OCI-M1 (cell line): ENCODE measurements around the gene TRIM65.
"Not testable (repeated sequence)": the region's sequence is repeated elsewhere in the genome, so short reads cannot be mapped to it uniquely, and the experiment has no call there.

Experiments
- DNase-seq: peaks from one replicate; lab custom pipeline; 2025; lab: John Stamatoyannopoulos, UW

The TRIM65 gene

GRCh38 chr17:75851693-75851991 is 45.1 kb downstream of the TRIM65 start:
- DNase-seq, result not testable (repeated sequence)

DNA sequence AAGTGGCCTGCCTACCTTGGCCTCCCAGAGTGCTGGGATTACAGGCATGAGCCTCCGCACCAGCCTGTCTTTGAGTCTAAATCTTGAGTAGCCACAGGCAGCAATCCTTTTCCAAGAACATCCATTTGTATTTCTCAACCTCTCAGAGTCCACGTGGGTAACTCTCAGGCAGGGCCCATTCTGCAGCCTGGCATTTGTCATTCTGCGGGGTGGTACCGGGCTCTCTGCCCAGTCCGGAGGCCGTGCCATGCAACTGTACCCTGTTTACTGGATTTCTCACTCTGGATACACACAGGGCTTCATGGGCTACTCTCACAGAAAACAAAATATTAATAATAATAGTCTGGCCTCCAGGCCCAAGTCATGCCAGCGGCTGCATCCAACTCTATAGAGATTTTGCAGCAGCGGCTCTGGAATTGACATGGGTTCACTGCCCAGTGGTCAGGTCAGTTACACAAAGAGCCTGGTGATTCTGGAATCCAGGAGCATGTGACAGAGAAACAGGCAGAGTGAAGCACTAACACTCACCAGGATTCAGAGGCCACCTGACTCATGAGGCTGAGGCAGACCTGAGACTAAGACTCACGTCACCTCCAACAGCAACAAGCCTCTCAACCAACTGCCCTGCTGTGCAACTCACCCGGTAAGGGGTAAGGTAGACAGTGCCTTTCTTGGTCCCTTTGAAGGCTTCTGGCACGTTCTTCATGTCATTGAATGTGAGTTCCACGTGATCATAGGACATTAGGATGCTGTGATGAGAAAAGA is 45.6 kb downstream of the TRIM65 start:
- DNase-seq, result no peak

GRCh38 chr17:75849724-75850123 is 47.0 kb downstream of the TRIM65 start:
- no peak for DNase-seq

DNA sequence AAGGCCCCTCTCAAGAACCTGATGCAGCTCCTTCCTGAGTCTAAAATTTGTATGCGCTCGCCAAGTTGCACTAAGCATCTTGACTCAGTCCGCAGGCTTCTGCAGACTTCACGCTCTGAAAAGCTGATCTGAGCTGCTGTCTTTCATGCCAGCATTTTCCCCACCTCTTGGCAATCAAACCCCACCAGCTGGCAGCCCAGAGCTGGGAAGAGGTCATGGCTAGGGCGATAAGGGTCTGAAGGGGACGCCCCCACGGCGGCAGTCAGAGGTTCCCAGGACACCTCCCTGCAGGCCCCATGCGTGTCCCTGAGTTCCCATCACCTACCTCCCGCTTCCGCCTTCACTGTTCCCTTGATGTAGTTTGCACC is 47.5 kb downstream of the TRIM65 start:
- no peak for DNase-seq

- peak; percentile 70 for DNase-seq
Observed at GRCh38 chr17:75848523-75849278, 48.0 kb downstream of the TRIM65 start.

GRCh38 chr17:75847614-75848522 is 48.9 kb downstream of the TRIM65 start:
- no peak for DNase-seq

- DNase-seq, result no peak
Observed at GRCh38 chr17:75846692-75847613, 49.8 kb downstream of the TRIM65 start.

DNA sequence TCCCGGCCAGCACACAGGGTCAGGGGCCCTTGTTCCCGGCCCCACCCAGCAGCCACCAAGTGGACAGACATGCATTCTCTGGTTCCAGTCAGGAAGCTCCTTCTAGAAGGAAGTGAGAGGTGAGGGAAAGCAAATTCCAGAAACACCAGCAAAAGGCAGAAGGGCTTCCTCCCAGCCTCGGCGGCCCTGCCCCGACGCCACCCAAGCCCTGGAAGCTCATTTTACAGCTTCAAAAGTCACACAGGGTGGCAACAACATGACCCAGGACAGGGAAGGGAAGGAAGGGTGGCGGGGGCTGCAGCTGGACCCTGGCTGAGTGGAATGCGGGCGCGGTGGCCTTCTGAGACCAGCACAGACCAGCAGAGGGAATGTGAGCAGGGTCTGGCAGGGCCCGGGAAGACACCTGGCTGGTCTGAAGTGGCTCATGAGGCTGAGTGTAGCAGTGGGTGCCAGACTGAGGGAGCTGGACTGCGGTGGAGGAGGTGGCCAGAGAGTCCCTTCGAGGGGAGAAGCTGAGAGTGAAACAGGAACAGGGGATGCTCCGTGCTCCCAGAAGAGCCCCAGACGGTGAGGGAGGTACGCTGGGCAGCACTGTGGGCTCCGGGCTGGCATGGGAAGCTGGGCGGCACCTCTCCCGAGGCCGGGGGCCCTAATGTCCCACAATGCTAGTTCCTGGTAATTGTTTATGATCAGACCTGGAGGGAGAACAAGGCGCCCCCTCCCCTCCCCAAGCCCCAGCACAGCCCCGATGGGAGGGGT is 50.6 kb downstream of the TRIM65 start:
- no peak for DNase-seq

DNA sequence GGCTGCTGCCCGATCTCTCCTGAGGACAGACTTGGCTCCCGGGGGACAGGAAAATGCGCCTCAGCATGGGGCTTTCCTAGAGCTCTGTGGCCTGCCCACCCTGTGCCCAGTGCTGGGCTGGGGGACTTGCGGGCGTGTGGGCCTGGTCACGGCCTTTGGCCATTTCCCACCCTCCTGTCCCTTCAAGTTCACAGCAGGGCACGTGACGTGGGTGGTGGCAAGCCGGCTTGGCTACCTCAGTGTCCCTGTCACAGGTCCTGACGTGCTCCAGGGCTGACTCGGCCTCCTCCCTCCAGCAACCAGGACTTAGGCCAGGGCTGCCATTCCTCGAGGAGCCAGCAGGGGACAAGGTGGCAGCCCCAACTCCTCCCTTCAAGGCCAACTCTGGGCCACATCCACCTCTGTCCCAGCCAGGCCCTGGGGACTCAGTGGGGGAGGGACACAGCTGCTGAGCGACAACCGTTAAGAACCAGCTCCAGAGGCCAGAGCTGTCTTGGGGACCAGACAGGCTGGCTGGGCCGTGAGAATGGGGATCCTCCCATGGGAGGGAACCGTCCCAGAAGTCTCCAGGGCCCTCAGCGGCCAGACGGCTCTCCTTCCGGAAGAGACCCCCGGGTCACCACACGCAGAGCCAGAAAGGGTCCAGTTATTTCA is 51.6 kb downstream of the TRIM65 start:
- peak; percentile 98 for DNase-seq

DNA sequence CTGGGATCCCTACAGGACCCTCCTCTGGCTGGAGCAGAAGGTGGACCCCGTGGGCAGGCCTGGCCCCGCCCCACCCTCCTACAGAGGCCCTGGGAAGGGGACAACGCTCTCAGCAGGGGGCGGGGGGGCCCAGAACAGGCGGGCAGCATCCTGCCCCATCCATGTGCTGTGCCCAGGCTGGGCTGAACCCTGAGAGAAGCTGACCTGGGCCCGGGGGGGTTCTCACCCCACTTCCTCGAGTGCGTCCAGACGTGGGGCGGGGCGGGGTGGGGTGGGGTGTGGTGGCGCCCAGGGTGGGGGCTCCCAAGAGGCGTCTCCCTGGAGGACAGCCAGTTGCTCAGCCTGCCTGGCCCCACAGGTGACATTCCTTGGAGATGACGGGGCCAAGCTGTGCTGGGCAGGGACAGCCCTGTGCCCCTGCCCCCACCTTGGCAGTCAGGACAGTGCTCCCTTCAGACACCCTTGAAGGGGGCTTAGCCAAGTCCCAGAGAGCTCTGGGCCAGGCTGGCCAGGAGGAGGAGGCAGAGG is 52.2 kb downstream of the TRIM65 start:
- DNase-seq, result no peak

GRCh38 chr17:75843577-75844529 is 52.9 kb downstream of the TRIM65 start, which contains the start of gene UNC13D:
Gene UNC13D (minus strand): TSS chr17:75844404. CDS start chr17:75844337, 67 bp downstream.
- peak; percentile 92 for DNase-seq

GRCh38 chr17:75842963-75843576 is 53.7 kb downstream of the TRIM65 start:
- no peak for DNase-seq

DNA sequence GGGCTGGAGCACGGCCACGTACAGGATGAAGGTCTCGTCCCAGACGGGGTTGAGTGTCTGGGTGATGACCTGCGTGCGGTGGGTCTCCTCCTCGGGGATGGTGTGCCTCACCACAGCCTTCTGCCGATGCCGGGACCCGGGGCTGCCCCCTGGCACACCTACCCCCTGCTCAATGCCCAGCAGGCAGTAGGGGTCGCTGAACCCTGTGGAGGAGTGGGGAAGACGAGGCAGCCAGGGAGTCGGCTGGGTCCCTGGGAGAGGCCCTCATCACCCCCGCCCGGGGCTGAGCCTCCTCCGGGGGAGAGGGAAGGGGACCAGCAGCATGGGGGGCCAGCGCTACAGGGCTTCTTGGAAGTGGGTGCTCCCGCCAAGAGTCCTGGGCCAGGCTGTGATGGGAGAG is 54.3 kb downstream of the TRIM65 start:
- no peak for DNase-seq

DNA sequence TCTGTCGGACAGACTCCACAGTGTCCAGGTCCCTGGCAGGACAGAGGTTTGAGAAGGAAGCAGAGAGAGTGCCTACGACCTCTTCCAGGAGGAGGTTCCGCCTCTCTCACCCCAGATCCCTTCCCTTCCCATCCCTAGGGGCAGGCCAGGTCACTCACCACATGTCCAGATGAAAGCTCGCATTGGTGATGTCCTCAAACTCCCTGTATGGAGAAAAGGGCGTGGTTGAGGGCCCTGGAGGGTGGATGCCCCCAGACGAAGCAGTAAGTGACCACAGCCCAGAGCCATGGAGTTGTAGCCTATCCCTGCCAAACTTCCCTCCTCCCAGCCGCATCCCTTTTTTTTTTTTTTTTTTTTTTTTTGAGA is 56.0 kb downstream of the TRIM65 start:
- DNase-seq, result no peak

DNA sequence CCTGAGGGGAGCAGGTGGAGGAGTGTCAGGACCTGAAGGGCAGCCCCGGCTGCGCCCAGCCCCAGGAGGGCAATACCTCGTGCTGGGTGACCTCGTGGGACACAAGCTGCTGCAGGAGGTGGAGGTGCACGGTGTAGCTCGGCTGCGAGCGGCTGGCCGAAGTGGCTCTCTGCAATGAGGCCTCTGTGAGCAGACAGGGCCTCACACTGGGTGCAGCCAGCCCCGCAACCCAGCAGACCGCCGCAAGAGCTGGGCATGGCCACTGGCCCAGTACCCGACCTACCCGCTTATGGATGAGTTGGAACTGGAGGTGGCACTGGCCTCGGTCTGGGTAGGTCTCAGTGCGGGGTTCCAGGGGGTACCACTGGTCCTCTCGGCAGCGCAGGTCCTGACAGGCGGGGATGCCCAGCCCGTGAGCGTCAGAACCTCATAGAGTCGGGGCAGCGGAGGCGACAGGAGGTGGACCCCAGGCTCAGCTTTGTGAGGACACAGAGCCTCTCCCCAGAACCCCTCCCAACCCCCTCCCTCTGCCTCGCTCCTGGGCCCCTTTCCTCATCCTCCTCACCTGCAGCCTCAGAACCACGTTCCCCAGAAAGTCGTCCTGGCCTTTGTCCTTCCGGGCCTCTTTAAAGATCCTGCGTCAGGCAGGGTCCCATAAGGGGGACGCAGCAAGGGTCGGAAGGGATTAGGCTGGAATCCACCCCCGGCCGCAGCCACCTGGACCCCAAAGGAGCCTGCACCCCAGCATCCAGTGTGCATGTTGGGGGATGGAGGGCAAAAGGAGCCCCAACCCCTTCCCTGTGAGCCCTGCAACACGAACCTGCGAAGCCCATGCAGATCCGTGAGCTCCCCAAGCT is 56.6 kb downstream of the TRIM65 start:
- DNase-seq, result no peak
